Glomerular visceral epithelial cell (primary cell): ENCODE measurements around the gene CYTIP.
A peak's percentile ranks its signal among the peaks of the same experiment; 100 is the strongest.

ENCODE experiments used
- DNase-seq: peaks from one replicate; pipeline ENCODE4 v3.0.0-alpha.2; 2016; ENCODE audit errors: extremely low spot score

Gene CYTIP

GRCh38 chr2:157443795-157444640 lies at the start of gene CYTIP:
Gene CYTIP (minus strand): TSS chr2:157444089. CDS start chr2:157444020, 69 bp downstream.
- no peak for DNase-seq

GRCh38 chr2:157492189-157492773 lies 48.4 kb upstream of the CYTIP start:
- DNase-seq = peak; percentile 62

GRCh38 chr2:157489983-157490382 lies 46.1 kb upstream of the CYTIP start:
- no peak for DNase-seq

GRCh38 chr2:157488877-157489276 lies 45.0 kb upstream of the CYTIP start:
- peak; percentile 59 for DNase-seq

- no peak for DNase-seq
Observed at GRCh38 chr2:157487747-157488146, 43.9 kb upstream of the CYTIP start.

GRCh38 chr2:157487271-157487610 lies 43.4 kb upstream of the CYTIP start:
- no peak for DNase-seq

- DNase-seq = peak; percentile 17
Observed at GRCh38 chr2:157486596-157487270, 42.8 kb upstream of the CYTIP start.

GRCh38 chr2:157480182-157480961 lies 36.5 kb upstream of the CYTIP start:
- DNase-seq = no peak

GRCh38 chr2:157479081-157480027 lies 35.5 kb upstream of the CYTIP start:
- DNase-seq = no peak

GRCh38 chr2:157477919-157478318 lies 34.0 kb upstream of the CYTIP start:
- DNase-seq = no peak

GRCh38 chr2:157476953-157477709 lies 33.2 kb upstream of the CYTIP start:
- DNase-seq = no peak

GRCh38 chr2:157475722-157476390 lies 32.0 kb upstream of the CYTIP start:
- DNase-seq = no peak

- DNase-seq = peak; percentile 24
Observed at GRCh38 chr2:157473581-157473980, 29.7 kb upstream of the CYTIP start.

- DNase-seq = no peak
Observed at GRCh38 chr2:157471078-157471477, 27.2 kb upstream of the CYTIP start.

GRCh38 chr2:157470321-157470720 lies 26.4 kb upstream of the CYTIP start:
- DNase-seq = no peak

GRCh38 chr2:157469726-157470125 lies 25.8 kb upstream of the CYTIP start:
- no peak for DNase-seq

GRCh38 chr2:157468931-157469708 lies 25.2 kb upstream of the CYTIP start:
- peak; percentile 65 for DNase-seq

- no peak for DNase-seq
Observed at GRCh38 chr2:157466764-157467163, 22.9 kb upstream of the CYTIP start.

- no peak for DNase-seq
Observed at GRCh38 chr2:157465554-157465953, 21.7 kb upstream of the CYTIP start.
